Head of caudate nucleus (tissue), 42 donors: ENCODE measurements around the gene MEX3A.
"Not testable (repeated sequence)": the region's sequence is repeated elsewhere in the genome, so short reads cannot be mapped to it uniquely, and the experiment has no call there.

Source experiments
- DNase-seq, 42 donors: peaks; one replicate each; pipeline versions ENCODE4 v3.0.0 to v3.0.0-alpha.2; 2020 to 2021; ENCODE audit warnings: mixed read lengths in 7 of 42
- intact Hi-C: fragments of 100-400 bp; cut with DNase I; formaldehyde crosslinking; loops from one replicate; pipeline ENCODE4 v1.15.0; 2022

The MEX3A gene

GRCh38 chr1:156120318-156120717 is 38.1 kb upstream of the MEX3A start:
- no peak for DNase-seq
- intact Hi-C loops, result no loop called here

- peak in 26 of 42 donors; percentile 25 to 81 (median 60) for DNase-seq
- intact Hi-C loops, result no loop called here
Measured at GRCh38 chr1:156119503-156120209, 37.4 kb upstream of the MEX3A start.

- DNase-seq, result no peak
- intact Hi-C loops, result no loop called here
Measured at GRCh38 chr1:156118177-156118868, 36.1 kb upstream of the MEX3A start.

- intact Hi-C loops, result no loop called here
- DNase-seq, result no peak
Measured at GRCh38 chr1:156117414-156118176, 35.3 kb upstream of the MEX3A start.

- intact Hi-C loops, DNase-seq: not testable (repeated sequence)
Measured at GRCh38 chr1:156116731-156117130, 34.5 kb upstream of the MEX3A start.

DNA sequence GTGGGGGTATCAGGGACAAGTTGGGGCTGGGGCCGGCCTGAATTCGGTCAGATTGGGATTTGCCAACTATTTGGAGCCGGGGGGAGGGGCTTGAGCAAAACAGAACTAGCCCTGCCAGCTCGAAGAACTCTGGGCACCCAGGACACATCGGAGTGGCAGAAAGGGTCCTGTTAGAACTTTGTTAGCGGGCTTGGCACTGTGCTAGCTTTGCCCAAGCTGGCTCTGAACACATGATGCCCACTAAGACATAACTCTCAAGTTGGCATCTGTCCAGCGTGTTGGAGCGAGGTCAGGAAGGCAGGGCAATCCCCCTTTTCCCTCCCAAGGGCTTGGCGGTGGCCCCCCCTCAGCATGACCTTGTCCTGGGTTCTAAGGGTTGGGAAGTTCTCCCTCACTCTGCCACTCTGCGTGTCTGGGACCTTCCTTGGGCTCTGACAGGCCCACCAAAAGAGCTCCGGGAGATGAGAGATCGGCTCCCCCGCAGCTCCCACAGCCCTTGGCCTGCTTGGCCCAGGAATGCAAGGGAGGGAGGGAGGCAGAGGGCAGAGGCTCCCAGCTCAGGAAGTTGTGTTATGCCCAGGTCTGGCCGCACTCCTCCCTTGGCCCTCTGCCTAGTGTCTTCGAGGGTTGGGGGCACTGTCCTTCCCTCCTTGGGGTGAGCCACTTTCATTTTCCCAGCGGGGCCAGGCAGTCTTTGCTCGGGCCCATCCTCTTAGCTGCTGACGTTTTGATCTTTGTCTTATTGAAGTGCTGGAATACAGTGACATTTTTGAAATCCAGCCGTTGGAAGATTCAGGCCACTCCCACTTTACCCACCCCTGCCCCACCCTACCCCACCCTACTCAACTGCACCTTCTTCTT is 33.5 kb upstream of the MEX3A start:
- intact Hi-C loops, result no loop called here
- peak in 33 of 42 donors; percentile 21 to 79 (median 59) for DNase-seq

DNA sequence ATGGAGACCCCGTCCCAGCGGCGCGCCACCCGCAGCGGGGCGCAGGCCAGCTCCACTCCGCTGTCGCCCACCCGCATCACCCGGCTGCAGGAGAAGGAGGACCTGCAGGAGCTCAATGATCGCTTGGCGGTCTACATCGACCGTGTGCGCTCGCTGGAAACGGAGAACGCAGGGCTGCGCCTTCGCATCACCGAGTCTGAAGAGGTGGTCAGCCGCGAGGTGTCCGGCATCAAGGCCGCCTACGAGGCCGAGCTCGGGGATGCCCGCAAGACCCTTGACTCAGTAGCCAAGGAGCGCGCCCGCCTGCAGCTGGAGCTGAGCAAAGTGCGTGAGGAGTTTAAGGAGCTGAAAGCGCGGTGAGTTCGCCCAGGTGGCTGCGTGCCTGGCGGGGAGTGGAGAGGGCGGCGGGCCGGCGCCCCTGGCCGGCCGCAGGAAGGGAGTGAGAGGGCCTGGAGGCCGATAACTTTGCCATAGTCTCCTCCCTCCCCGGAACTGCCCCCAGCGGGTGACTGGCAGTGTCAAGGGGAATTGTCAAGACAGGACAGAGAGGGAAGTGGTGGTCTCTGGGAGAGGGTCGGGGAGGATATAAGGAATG is 32.8 kb upstream of the MEX3A start:
- intact Hi-C loops, result no loop called here
- DNase-seq, result peak in 23 of 42 donors; percentile 22 to 72 (median 46)

DNA sequence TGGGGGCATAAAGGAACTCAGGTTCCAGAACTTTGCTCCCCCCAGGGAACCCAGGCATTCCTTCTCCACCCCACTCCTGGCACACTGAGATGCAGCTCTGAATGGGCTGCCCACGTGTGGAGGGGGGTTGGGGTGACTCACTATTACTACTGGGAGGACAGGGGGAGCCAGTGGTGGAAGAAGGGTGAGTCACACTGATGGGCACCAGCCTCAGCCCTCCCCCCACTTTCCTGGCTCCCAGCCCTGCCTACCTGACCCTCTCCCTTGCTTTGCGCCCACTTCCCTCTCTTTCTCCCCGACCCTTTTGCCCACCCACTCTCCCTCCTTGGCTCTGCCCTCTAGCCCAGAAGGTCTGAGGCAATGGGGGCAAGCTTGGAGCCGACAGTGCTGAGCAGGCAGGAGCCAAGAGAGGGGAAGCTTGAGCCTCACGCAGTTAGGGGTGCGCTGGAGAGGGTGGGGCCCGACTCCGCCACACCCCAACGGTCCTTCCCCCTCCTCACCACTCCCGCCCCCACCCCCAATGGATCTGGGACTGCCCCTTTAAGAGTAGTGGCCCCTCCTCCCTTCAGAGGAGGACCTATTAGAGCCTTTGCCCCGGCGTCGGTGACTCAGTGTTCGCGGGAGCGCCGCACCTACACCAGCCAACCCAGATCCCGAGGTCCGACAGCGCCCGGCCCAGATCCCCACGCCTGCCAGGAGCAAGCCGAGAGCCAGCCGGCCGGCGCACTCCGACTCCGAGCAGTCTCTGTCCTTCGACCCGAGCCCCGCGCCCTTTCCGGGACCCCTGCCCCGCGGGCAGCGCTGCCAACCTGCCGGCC is 32.0 kb upstream of the MEX3A start, which contains the start of gene LMNA:
Gene LMNA, plus strand, starts transcription at position 611 of the 818 bp plus-strand sequence. CDS start 208 bp downstream, outside the sequence.
- intact Hi-C loops, result no loop called here
- DNase-seq, result peak; percentile 79 to 97 (median 88)

DNA sequence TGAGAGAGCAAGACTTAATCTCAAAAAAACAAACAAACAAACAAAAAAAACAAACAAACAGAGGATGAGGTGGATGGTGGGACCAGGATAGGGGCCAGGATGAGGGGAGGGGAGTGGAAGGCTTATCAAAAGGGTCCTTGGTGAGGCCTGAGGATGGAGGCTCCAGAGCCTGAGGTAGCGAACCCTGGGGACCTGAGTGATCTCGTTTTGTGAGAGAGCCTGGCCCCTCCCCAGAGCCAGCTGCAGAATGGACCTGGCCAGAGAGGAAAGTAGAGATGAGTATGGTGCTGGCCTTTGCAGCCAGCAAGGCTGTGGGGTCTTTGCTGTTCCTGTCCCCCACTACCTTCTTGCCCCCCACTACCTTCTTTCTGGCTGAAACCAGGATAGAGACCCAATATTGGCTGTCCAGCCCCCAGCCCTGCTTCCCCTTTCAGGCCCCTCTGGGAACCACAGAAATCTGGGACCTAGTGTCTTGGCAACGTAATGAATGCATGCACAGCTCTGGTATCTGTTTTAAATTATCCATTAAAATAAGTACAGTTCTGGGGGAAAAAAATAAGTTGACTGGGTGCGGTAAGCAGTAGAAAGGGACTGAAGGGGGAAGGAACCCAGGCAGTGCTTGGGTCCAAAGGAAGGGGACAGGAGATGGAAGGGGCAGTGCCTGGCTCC is 31.2 kb upstream of the MEX3A start:
- intact Hi-C loops, result no loop called here
- no peak for DNase-seq

DNA sequence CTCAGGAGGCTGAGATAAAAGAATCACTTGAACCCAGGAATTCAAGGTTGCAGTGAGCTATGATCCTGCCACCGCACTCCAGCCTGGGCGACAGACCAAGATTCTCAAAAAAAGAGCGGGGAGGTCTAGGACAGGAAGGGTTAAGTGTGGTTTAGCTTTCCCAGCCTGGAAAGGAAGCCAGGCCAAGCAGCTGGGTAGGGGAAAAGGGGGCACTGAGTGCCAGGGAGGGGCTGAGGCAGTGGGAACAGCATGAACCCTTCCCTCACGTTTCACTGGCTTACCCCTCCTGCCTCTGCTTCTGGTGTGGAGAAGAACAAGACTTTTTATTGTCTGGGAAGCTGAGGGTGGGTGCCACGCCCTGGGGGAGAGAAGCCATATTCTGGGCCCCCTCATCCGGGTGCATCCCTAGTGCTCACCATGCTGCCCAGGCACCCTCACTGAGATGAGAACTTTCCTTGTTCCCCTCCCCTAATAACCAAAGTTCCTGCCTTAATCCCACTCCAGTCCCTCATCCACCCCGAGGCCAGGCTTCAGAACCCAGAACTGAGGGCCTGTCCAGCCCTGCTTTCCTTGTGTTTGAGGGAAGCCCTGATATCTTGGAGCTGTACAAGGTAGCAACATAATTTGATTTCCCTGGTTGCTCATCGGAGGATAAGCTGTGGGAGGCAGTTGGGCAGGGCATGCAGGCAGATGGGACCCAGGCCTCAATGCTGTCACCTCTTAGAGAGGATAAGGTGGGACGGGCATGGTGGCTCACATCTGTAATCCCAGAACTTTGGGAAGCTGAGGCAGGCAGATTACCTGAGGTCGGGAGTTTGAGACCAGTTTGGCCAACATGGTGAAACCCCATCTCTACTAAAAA is 30.2 kb upstream of the MEX3A start:
- DNase-seq, result peak in 29 of 42 donors; percentile 18 to 80 (median 46)
- intact Hi-C loops, result no loop called here

GRCh38 chr1:156111355-156111962 is 29.2 kb upstream of the MEX3A start:
- no peak for DNase-seq
- intact Hi-C loops, result no loop called here

- no peak for DNase-seq
- intact Hi-C loops, result no loop called here
Measured at GRCh38 chr1:156110252-156110651, 28.0 kb upstream of the MEX3A start.

DNA sequence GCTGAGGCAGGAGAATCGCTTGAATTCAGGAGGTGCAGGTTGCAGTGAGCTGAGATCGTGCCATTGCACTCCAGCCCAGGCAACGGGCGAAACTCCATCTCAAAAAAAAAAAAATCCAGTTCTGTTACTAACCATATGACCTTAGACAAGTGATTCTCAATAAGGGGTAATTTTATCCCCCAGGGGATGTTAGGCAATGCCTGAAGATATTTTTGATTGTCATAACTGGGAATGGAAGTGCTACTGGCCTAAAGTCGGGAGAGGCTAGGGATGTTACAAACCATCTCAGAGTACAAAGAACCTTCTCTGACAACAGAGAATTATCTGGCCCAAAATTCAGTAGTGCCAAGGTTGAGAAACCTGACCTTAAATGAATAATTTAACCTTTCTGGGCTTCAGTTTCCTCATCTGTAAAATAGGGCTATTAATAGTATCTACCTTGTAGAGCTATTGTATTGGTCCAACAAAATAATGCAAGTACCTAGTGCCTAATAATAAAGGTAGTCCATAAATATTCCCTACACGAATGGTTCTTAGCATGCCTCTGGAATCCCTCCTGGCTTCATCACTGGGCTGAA is 26.5 kb upstream of the MEX3A start:
- intact Hi-C loops, result no loop called here
- DNase-seq, result no peak

DNA sequence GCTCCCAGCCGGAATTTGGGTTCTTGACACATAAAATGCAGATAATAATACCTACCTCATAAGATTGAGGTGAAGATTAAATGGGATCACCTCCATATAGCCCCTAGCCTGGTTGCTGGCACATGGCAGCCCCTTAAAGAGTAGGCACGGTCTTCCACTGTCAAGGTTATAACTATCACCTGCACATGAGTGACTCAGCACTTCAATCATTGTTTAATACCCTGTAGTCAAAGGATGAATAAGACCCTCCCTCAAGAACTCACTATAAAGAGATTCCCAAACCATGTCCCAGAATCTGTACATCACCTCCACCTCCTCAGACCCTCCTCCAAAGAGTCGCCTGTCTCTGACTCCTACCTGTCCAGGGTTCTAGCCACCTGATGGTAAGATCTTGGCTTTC is 25.8 kb upstream of the MEX3A start:
- DNase-seq, result no peak
- intact Hi-C loops, result no loop called here
